ENCODE results near the gene FBXL13.

FBXL13 gene

GRCh38 chr7:102992509-102992937, 82.1 kb downstream of the FBXL13 start:
- no peak for DNase-seq (ENCODE audit: low read depth)
- no peak for TF ChIP-seq CTCF (IDR thresholded peaks at IDR 0.05; ENCODE audit: control insufficient read depth, extremely low read depth, insufficient read depth)
- no peak overlapping the region for H3K4me3 ChIP-seq (ENCODE audit: low read depth, low read length)

DNA sequence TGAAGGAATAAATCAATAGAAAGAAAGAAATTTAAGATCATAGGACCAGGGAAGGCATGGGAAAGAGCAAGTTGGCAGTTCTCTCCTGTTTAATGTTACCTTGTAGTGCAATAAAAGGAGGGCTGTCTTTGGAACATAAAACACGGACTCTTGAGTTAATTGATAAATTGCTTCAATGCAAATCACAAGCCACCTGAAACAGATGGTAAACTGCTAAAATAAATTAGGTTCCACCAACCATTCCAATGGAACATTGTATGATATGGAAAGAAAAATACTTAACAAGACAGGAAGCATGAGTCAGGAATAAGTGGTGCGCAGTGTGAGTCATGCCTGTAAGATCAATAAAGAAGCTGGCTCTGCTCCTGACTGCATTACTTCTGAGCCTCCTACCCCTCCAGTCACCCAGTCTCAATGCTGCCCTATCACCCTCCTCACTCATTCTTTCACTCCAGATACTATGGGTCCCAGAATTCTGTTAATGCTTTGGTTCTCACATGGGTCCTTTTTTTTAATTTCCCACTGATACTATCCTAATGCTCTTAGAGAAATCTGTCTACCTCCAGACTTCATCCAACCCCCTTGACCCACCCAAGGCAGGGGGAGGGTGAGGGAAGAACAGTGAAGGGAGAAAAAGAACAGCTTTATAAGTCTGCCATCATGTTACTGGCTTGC, 82.9 kb downstream of the FBXL13 start:
- no peak overlapping the region for H3K4me3 ChIP-seq (ENCODE audit: low read depth, low read length)
- no peak for TF ChIP-seq CTCF (IDR thresholded peaks at IDR 0.05; ENCODE audit: control insufficient read depth, extremely low read depth, insufficient read depth)
- peak; percentile 40 for DNase-seq (ENCODE audit: low read depth)

DNA sequence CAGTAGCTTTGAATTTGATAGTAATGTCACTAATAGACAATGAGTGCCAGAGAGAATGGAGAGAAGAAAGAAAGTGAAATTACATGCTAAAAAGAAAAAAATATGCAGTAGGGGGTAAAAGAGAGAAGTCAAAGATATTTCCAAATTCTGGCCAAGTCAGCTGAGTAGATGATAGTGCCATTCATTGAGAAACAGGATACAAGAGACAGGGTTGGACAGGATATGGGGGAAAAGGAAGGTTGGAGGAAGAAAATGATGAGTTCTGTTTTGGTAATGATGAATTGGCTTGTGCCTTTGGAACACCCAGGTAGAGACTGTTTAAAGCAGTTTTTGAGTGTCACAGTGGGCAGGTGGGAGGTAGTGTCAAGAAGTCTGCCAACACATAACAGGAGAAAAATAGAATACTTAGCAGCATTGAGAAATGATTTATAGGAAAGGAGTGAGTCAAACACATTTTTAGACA, 83.5 kb downstream of the FBXL13 start:
- no peak for DNase-seq (ENCODE audit: low read depth)
- no peak overlapping the region for H3K4me3 ChIP-seq (ENCODE audit: low read depth, low read length)
- TF ChIP-seq CTCF (IDR thresholded peaks at IDR 0.05; ENCODE audit: control insufficient read depth, extremely low read depth, insufficient read depth): no peak

DNA sequence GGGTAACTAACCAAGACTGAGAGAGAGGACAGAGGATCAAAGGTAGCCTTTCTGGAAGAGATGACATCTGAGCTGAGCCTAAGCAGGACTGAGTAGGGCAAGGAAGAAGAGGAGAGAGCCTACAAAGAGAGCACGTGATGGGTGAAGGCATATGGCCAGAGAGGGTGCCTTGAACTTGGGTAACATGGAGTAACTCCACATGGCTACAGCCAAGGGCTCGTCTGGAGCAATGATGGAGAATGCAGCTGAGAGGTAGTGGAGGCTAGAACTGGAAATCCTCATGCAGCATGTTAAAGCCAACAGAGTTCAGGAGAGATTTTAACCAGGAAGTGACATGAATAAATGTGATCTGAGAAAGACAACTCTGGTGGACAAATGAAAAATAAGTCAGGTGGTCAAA, 84.0 kb downstream of the FBXL13 start:
- H3K4me3 ChIP-seq (ENCODE audit: low read depth, low read length): no peak overlapping the region
- DNase-seq (ENCODE audit: low read depth): no peak
- TF ChIP-seq CTCF (IDR thresholded peaks at IDR 0.05; ENCODE audit: control insufficient read depth, extremely low read depth, insufficient read depth): no peak

- no peak overlapping the region for H3K4me3 ChIP-seq (ENCODE audit: low read depth, low read length)
- peak; percentile 45 for DNase-seq (ENCODE audit: low read depth)
Observed at GRCh38 chr7:102988631-102989560, 85.7 kb downstream of the FBXL13 start.

DNA sequence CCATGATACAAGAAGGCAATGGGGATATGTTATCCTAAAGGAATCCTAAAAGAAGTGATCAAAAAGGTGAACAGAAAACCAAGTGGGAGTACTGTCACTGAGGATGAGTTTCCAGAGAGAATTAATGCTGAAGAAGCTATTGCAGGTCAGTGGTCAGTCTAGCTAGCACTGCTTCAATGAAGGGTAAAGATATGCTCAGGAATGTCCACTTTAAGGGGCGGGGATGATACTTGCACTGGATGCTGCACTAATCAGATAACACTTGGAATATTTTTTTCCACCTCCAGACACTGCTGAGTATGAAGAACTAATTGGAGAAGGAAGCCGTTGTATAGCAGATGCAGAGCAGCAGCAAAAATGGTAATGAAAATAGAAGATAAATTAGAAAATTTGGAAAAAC, 86.5 kb downstream of the FBXL13 start:
- DNase-seq (ENCODE audit: low read depth): no peak
- no peak for TF ChIP-seq CTCF (IDR thresholded peaks at IDR 0.05; ENCODE audit: control insufficient read depth, extremely low read depth, insufficient read depth)
- no peak overlapping the region for H3K4me3 ChIP-seq (ENCODE audit: low read depth, low read length)

More at GRCh38 chr7:102988631-102989560, 85.7 kb downstream of the FBXL13 start:
- no peak for TF ChIP-seq CTCF (IDR thresholded peaks at IDR 0.05; ENCODE audit: control insufficient read depth, extremely low read depth, insufficient read depth)
